WTC11 (cell line): ENCODE measurements around the gene C5orf63. TPM values are rescaled to one million over a fixed set of nuclear protein-coding genes. Genes with fewer than 3 reads are reported as not detected.
A peak's percentile ranks its signal among the peaks of the same experiment; 100 is the strongest.

Source experiments
- ATAC-seq: fragments of 200-7000 bp; cut with Tn5 transposase; 2 replicates; pipeline ENCODE4 v1.10.0; 2021; ENCODE audit warnings: mild to moderate bottlenecking, moderate library complexity
- CTCF ChIA-PET: fragments of 300-600 bp; sonication (Branson Sonifier 250); formaldehyde crosslinking; loops from one replicate; lab custom pipeline; 2021; ENCODE audit warnings: antibody characterized with exemption; lab: Charles Lee
- POLR2A ChIA-PET: fragments of 350-600 bp; sonication (Branson Sonifier 250); formaldehyde crosslinking; loops from one replicate; lab custom pipeline; 2021; ENCODE audit warnings: antibody characterized with exemption; lab: Charles Lee
- DNase-seq: peaks from one replicate; pipeline ENCODE4 v3.0.0; 2021; ENCODE audit warnings: low spot score
- H3K27ac Mint-ChIP-seq: 2 replicates; pipeline ENCODE4 v1.8.0; 2021; ENCODE audit warnings: mixed read lengths
- H3K27me3 Mint-ChIP-seq: 2 replicates; pipeline ENCODE4 v1.8.0; 2021; ENCODE audit warnings: low read depth, mild to moderate bottlenecking, moderate library complexity, mixed read lengths
- H3K36me3 Mint-ChIP-seq: 2 replicates; pipeline ENCODE4 v1.8.0; 2021; ENCODE audit warnings: mixed read lengths
- H3K4me1 Mint-ChIP-seq: 2 replicates; pipeline ENCODE4 v1.8.0; 2022; ENCODE audit warnings: mixed read lengths
- H3K4me3 Mint-ChIP-seq: 2 replicates; pipeline ENCODE4 v1.8.0; 2021; ENCODE audit warnings: mild to moderate bottlenecking, moderate library complexity, mixed read lengths
- H3K9me3 Mint-ChIP-seq: 2 replicates; pipeline ENCODE4 v1.8.0; 2021; ENCODE audit warnings: mixed read lengths
- ATF1 ChIP-seq: sonication (generic); formaldehyde crosslinking; IDR thresholded peaks from 2 replicates; pipeline ENCODE4 v1.8.1; 2023; ENCODE audit warnings: mild to moderate bottlenecking, moderate library complexity, missing genetic modification reagents
- E2F4 ChIP-seq: sonication (generic); formaldehyde crosslinking; IDR thresholded peaks from 2 replicates; pipeline ENCODE4 v1.8.1; 2022; ENCODE audit warnings: low read depth, mild to moderate bottlenecking, moderate library complexity, missing genetic modification reagents, borderline replicate concordance
- ESRRA ChIP-seq: sonication (generic); formaldehyde crosslinking; IDR thresholded peaks from 2 replicates; pipeline ENCODE4 v1.8.1; 2022; ENCODE audit warnings: mild to moderate bottlenecking, missing genetic modification reagents, borderline replicate concordance
- FOXP1 ChIP-seq: sonication (generic); formaldehyde crosslinking; IDR thresholded peaks from 2 replicates; pipeline ENCODE4 v1.8.0; 2022; ENCODE audit warnings: missing genetic modification reagents, mild to moderate bottlenecking, moderate library complexity, borderline replicate concordance
- GRHL2 ChIP-seq: fragments of 250-450 bp; sonication (Bioruptor Pico); IDR thresholded peaks from 2 replicates; pipeline ENCODE4 v1.8.0; 2022; ENCODE audit warnings: mild to moderate bottlenecking, moderate library complexity; ENCODE audit not compliant: insufficient replicate concordance, severe bottlenecking
- KAT7 ChIP-seq: sonication (generic); formaldehyde crosslinking; IDR thresholded peaks from 2 replicates; pipeline ENCODE4 v1.8.1; 2023; ENCODE audit warnings: missing genetic modification reagents, mild to moderate bottlenecking, borderline replicate concordance
- MAX ChIP-seq: sonication (generic); formaldehyde crosslinking; IDR thresholded peaks from 2 replicates; pipeline ENCODE4 v1.8.0; 2022; ENCODE audit warnings: mild to moderate bottlenecking, missing genetic modification reagents
- MYBL2 ChIP-seq: sonication (generic); formaldehyde crosslinking; IDR thresholded peaks from 2 replicates; pipeline ENCODE4 v1.8.1; 2023; ENCODE audit warnings: mild to moderate bottlenecking, moderate library complexity, missing genetic modification reagents
- NFYB ChIP-seq: sonication (generic); formaldehyde crosslinking; conservative IDR thresholded peaks from 2 replicates; pipeline ENCODE4 v1.8.0; 2022; ENCODE audit warnings: low read depth, missing genetic modification reagents
- NR2C2 ChIP-seq: sonication (generic); formaldehyde crosslinking; IDR thresholded peaks from 2 replicates; pipeline ENCODE4 v1.8.0; 2022; ENCODE audit warnings: mild to moderate bottlenecking, missing genetic modification reagents
- NR3C1 ChIP-seq: sonication (generic); formaldehyde crosslinking; conservative IDR thresholded peaks from 2 replicates; pipeline ENCODE4 v1.8.1; 2023; ENCODE audit warnings: low read depth, mild to moderate bottlenecking, missing genetic modification reagents
- OVOL2 ChIP-seq: fragments of 250-450 bp; sonication (Bioruptor Pico); IDR thresholded peaks from 2 replicates; pipeline ENCODE4 v1.9.0; 2021; ENCODE audit warnings: mild to moderate bottlenecking, borderline replicate concordance
- PREB ChIP-seq: sonication (generic); formaldehyde crosslinking; IDR thresholded peaks from 2 replicates; pipeline ENCODE4 v1.8.1; 2022; ENCODE audit warnings: mild to moderate bottlenecking, missing genetic modification reagents, moderate library complexity, borderline replicate concordance
- RELA ChIP-seq: sonication (generic); formaldehyde crosslinking; IDR thresholded peaks from 2 replicates; pipeline ENCODE4 v1.8.1; 2022; ENCODE audit warnings: missing genetic modification reagents, mild to moderate bottlenecking, borderline replicate concordance
- SMAD3 ChIP-seq: sonication (generic); formaldehyde crosslinking; IDR thresholded peaks from 2 replicates; pipeline ENCODE4 v1.8.0; 2022; ENCODE audit warnings: missing genetic modification reagents, mild to moderate bottlenecking, borderline replicate concordance
- SP1 ChIP-seq: sonication (generic); formaldehyde crosslinking; conservative IDR thresholded peaks from 2 replicates; pipeline ENCODE4 v1.8.1; 2022; ENCODE audit warnings: missing genetic modification reagents
- TCF7 ChIP-seq: sonication (generic); formaldehyde crosslinking; IDR thresholded peaks from 2 replicates; pipeline ENCODE4 v1.8.0; 2022; ENCODE audit warnings: mild to moderate bottlenecking, low read depth, missing genetic modification reagents, moderate library complexity
- TP53 ChIP-seq: sonication (generic); formaldehyde crosslinking; IDR thresholded peaks from 2 replicates; pipeline ENCODE4 v1.8.1; 2023; ENCODE audit warnings: mild to moderate bottlenecking, missing genetic modification reagents
- USF1 ChIP-seq: sonication (generic); formaldehyde crosslinking; IDR thresholded peaks from 2 replicates; pipeline ENCODE4 v1.8.0; 2022; ENCODE audit warnings: mild to moderate bottlenecking, missing genetic modification reagents
- ZNF232 ChIP-seq: sonication (generic); formaldehyde crosslinking; IDR thresholded peaks from 2 replicates; pipeline ENCODE4 v1.8.0; 2022; ENCODE audit warnings: mild to moderate bottlenecking, missing genetic modification reagents
- ZNF396 ChIP-seq: fragments of 250-450 bp; sonication (Bioruptor Pico); IDR thresholded peaks from 2 replicates; pipeline ENCODE4 v1.8.0; 2021; ENCODE audit warnings: mild to moderate bottlenecking, moderate library complexity, borderline replicate concordance
- total RNA-seq: library from RNA; stranded (reverse); gene quantifications from 3 replicates; pipeline ENCODE4 v1.2.3, GENCODE V29; 2021
- TF ChIP-seq, protein P1 (sequence below): sonication (generic); formaldehyde crosslinking; IDR thresholded peaks from 2 replicates; pipeline ENCODE4 v1.8.0; 2022; ENCODE audit warnings: mild to moderate bottlenecking, missing genetic modification reagents
- TF ChIP-seq, protein P2 (sequence below): sonication (generic); formaldehyde crosslinking; IDR thresholded peaks from 2 replicates; pipeline ENCODE4 v1.8.1; 2023; ENCODE audit warnings: mild to moderate bottlenecking, missing genetic modification reagents
- TF ChIP-seq, protein P3 (sequence below): sonication (generic); formaldehyde crosslinking; conservative IDR thresholded peaks from 2 replicates; pipeline ENCODE4 v1.8.1; 2023; ENCODE audit warnings: mild to moderate bottlenecking, low read depth, missing genetic modification reagents, moderate library complexity

The C5orf63 gene
- total RNA-seq, 1 experiment from 2014 or later: 3.1 TPM

- TF ChIP-seq ZNF232 (CRISPR knock-in tag): no peak
These were observed 42.0 kb downstream of the C5orf63 start (continued) for GRCh38 chr5:127031147-127031862.

- CTCF ChIA-PET: interaction anchor here (0.6 to 1.3 kb wide), 5 partner anchors 15 to 267 kb away, joined by 3 to 4 read pairs (median 3); no protein-coding TSS in a partner anchor
- ATAC-seq: peak; percentile 93
- peak; percentile 96; the same call in 1 of the 2 replicates for TF ChIP-seq NR3C1 (CRISPR knock-in tag)
- TF ChIP-seq ESRRA (CRISPR knock-in tag): peak; percentile 76; the same call in 1 of the 2 replicates
- TF ChIP-seq USF1: peak; percentile 47; the same call in 1 of the 2 replicates
- TF ChIP-seq TP53 (CRISPR knock-in tag): peak; percentile 92
- no peak for TF ChIP-seq RELA (CRISPR knock-in tag)
- TF ChIP-seq FOXP1 (CRISPR knock-in tag): 0 out of 2 replicates have a peak, but pooled peaks have one; percentile 13
- peak; percentile 96 for TF ChIP-seq SP1
- TF ChIP-seq, protein P1, sequence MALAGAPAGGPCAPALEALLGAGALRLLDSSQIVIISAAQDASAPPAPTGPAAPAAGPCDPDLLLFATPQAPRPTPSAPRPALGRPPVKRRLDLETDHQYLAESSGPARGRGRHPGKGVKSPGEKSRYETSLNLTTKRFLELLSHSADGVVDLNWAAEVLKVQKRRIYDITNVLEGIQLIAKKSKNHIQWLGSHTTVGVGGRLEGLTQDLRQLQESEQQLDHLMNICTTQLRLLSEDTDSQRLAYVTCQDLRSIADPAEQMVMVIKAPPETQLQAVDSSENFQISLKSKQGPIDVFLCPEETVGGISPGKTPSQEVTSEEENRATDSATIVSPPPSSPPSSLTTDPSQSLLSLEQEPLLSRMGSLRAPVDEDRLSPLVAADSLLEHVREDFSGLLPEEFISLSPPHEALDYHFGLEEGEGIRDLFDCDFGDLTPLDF (CRISPR knock-in tag): 0 out of 2 replicates have a peak, but pooled peaks have one; percentile 81
- TF ChIP-seq TCF7: no peak
- TF ChIP-seq OVOL2 (CRISPR knock-in tag): no peak
- TF ChIP-seq, protein P2, sequence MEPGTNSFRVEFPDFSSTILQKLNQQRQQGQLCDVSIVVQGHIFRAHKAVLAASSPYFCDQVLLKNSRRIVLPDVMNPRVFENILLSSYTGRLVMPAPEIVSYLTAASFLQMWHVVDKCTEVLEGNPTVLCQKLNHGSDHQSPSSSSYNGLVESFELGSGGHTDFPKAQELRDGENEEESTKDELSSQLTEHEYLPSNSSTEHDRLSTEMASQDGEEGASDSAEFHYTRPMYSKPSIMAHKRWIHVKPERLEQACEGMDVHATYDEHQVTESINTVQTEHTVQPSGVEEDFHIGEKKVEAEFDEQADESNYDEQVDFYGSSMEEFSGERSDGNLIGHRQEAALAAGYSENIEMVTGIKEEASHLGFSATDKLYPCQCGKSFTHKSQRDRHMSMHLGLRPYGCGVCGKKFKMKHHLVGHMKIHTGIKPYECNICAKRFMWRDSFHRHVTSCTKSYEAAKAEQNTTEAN (CRISPR knock-in tag): no peak
- TF ChIP-seq E2F4 (CRISPR knock-in tag): peak; percentile 40; the same call in 1 of the 2 replicates
- TF ChIP-seq, protein P3, sequence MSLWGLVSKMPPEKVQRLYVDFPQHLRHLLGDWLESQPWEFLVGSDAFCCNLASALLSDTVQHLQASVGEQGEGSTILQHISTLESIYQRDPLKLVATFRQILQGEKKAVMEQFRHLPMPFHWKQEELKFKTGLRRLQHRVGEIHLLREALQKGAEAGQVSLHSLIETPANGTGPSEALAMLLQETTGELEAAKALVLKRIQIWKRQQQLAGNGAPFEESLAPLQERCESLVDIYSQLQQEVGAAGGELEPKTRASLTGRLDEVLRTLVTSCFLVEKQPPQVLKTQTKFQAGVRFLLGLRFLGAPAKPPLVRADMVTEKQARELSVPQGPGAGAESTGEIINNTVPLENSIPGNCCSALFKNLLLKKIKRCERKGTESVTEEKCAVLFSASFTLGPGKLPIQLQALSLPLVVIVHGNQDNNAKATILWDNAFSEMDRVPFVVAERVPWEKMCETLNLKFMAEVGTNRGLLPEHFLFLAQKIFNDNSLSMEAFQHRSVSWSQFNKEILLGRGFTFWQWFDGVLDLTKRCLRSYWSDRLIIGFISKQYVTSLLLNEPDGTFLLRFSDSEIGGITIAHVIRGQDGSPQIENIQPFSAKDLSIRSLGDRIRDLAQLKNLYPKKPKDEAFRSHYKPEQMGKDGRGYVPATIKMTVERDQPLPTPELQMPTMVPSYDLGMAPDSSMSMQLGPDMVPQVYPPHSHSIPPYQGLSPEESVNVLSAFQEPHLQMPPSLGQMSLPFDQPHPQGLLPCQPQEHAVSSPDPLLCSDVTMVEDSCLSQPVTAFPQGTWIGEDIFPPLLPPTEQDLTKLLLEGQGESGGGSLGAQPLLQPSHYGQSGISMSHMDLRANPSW (CRISPR knock-in tag): no peak
- peak; percentile 50; the same call in 1 of the 2 replicates for TF ChIP-seq MYBL2 (CRISPR knock-in tag)
- TF ChIP-seq SMAD3 (CRISPR knock-in tag): peak; percentile 56; the same call in 1 of the 2 replicates
- no peak for TF ChIP-seq ZNF396
- peak; percentile 82 for TF ChIP-seq MAX (CRISPR knock-in tag)
- no peak for TF ChIP-seq GRHL2 (CRISPR knock-in tag)
- TF ChIP-seq KAT7: peak; percentile 72
- TF ChIP-seq ATF1 (CRISPR knock-in tag): 0 out of 2 replicates have a peak, but pooled peaks have one; percentile 39
- peak; percentile 89 for TF ChIP-seq NFYB (CRISPR knock-in tag)
- TF ChIP-seq PREB (CRISPR knock-in tag): peak; percentile 13; the same call in 1 of the 2 replicates
- peak; percentile 36; the same call in 1 of the 2 replicates for TF ChIP-seq NR2C2
These were observed 42.8 kb downstream of the C5orf63 start, which contains the start of gene MARCHF3 for GRCh38 chr5:127030259-127031146. Gene MARCHF3, minus strand, starts transcription at chr5:127030558. Its CDS starts 112,387 bp downstream, at chr5:126918171.

More at GRCh38 chr5:127030259-127031146, 42.8 kb downstream of the C5orf63 start, which contains the start of gene MARCHF3:
- H3K9me3 Mint-ChIP-seq: 0 out of 2 replicates have a peak, but pooled peaks cover 4% of the 10 kb centered on the region
- DNase-seq: peak; percentile 97
- peaks cover 43% of the 10 kb centered on the region for H3K4me1 Mint-ChIP-seq
- H3K4me3 Mint-ChIP-seq: peak within 1 kb of the TSS; percentile 81
- no peaks in the 10 kb centered on the region for H3K36me3 Mint-ChIP-seq
- POLR2A ChIA-PET: interaction anchor here (0.9 to 1.6 kb wide), 2 partner anchors 253 to 477 kb away, joined by 3 to 7 read pairs; no protein-coding TSS in a partner anchor
- H3K27ac Mint-ChIP-seq: peak within 1 kb of the TSS; percentile 57
- H3K27me3 Mint-ChIP-seq: peaks cover 38% of the 10 kb centered on the region
